ENCODE data around the gene DUOX1.

DUOX1 gene

GRCh38 chr15:45168286-45168685 lies 38.5 kb downstream of the DUOX1 start:
- ATAC-seq (ENCODE audit: insufficient read depth, low read depth), result no peak
- no peak overlapping the region for H3K4me3 ChIP-seq (ENCODE audit: low read depth in 1 of 2, low read length in 2 of 2)
- H3K27ac ChIP-seq (ENCODE audit: low read length), result peak overlapping the region; percentile 87; the same call in 1 of the 2 replicates
- no peaks in the 10 kb centered on the region for H3K36me3 ChIP-seq (ENCODE audit: insufficient read depth, low read length)
- no peaks in the 10 kb centered on the region for H4K20me1 ChIP-seq (ENCODE audit: insufficient read depth, low read length)
- TF ChIP-seq EZH2 (IDR thresholded peaks at IDR 0.05; ENCODE audit: borderline replicate concordance, low read depth, low read length, severe bottlenecking) (no peak), CTCF (IDR thresholded peaks at IDR 0.05; ENCODE audit: borderline replicate concordance, extremely low read depth, low read length, poor library complexity, severe bottlenecking) (no peak)
- no peak for DNase-seq
- H3K9ac ChIP-seq (ENCODE audit: low read depth, low read length), result no peak overlapping the region; the same call in 1 of the 2 replicates
- no peak overlapping the region for H2AFZ ChIP-seq (ENCODE audit: low read depth, low read length)
- peaks cover 23% of the 10 kb centered on the region for H3K4me1 ChIP-seq (ENCODE audit: insufficient read depth, low read length)
- H3K4me2 ChIP-seq (ENCODE audit: insufficient read depth, low read length), result peak overlapping the region; percentile 78; the same call in 1 of the 2 replicates
- H3K9me3 ChIP-seq (ENCODE audit: insufficient read depth, low read length, severe bottlenecking), result no peaks in the 10 kb centered on the region
- no peaks in the 10 kb centered on the region for H3K27me3 ChIP-seq (ENCODE audit: insufficient read depth, low read length, poor library complexity)
- H3K79me2 ChIP-seq (ENCODE audit: insufficient read depth, low read length), result peaks cover 8% of the 10 kb centered on the region

DNA sequence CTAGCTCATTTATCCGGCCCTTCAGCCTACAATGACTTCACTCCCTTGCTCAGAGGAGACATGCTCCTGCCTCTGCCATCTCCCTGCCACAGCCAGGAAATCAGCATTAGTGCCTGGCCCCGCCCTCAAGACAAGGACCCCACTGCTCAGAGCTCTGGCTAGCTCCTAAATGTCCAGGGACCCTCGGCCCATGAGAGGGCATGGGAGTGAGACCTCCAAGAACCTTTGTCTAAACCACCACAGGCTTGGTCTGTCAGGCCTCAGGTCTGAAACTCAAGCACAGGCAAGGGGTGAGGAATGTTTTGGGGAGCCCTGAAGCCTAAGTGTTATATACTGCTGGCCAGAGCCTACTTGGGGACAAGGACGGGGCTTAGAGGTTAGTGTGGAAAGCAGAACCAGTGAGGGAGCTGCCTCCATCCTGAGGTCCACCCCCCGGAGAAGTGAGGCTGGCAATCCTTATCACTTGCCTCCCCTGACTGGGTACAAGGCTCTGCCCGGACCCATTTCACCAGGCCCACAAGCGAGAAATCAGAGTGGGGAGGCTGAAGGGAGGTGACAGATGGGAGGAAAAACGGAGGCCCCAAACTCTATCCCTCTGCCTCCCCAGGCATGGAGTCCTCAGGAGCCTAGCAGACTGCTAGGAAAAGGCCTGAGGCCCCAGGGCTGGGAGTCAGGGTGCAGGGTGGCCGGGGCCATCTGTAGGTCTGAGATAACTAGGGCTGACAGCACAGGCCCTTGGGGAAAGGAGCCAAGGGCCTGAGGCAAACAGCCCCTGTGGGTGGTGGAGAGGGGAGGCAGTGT lies 39.2 kb downstream of the DUOX1 start:
- peaks cover 8% of the 10 kb centered on the region for H3K79me2 ChIP-seq (ENCODE audit: insufficient read depth, low read length)
- H3K4me2 ChIP-seq (ENCODE audit: insufficient read depth, low read length), result no peak overlapping the region
- H3K27me3 ChIP-seq (ENCODE audit: insufficient read depth, low read length, poor library complexity), result no peaks in the 10 kb centered on the region
- no peak overlapping the region for H3K4me3 ChIP-seq (ENCODE audit: low read depth in 1 of 2, low read length in 2 of 2)
- H2AFZ ChIP-seq (ENCODE audit: low read depth, low read length), result no peak overlapping the region
- TF ChIP-seq EZH2 (IDR thresholded peaks at IDR 0.05; ENCODE audit: borderline replicate concordance, low read depth, low read length, severe bottlenecking) (no peak), CTCF (IDR thresholded peaks at IDR 0.05; ENCODE audit: borderline replicate concordance, extremely low read depth, low read length, poor library complexity, severe bottlenecking) (no peak)
- no peak overlapping the region for H3K27ac ChIP-seq (ENCODE audit: low read length)
- H3K4me1 ChIP-seq (ENCODE audit: insufficient read depth, low read length), result peaks cover 23% of the 10 kb centered on the region
- no peaks in the 10 kb centered on the region for H3K36me3 ChIP-seq (ENCODE audit: insufficient read depth, low read length)
- no peaks in the 10 kb centered on the region for H3K9me3 ChIP-seq (ENCODE audit: insufficient read depth, low read length, severe bottlenecking)
- no peaks in the 10 kb centered on the region for H4K20me1 ChIP-seq (ENCODE audit: insufficient read depth, low read length)
- H3K9ac ChIP-seq (ENCODE audit: low read depth, low read length), result no peak overlapping the region
- ATAC-seq (ENCODE audit: insufficient read depth, low read depth) (no peak), DNase-seq (no peak)

GRCh38 chr15:45169608-45170480 lies 40.0 kb downstream of the DUOX1 start:
- H2AFZ ChIP-seq (ENCODE audit: low read depth, low read length), result no peak overlapping the region
- ATAC-seq (ENCODE audit: insufficient read depth, low read depth) (no peak), DNase-seq (no peak)
- H3K4me2 ChIP-seq (ENCODE audit: insufficient read depth, low read length), result no peak overlapping the region
- no peaks in the 10 kb centered on the region for H3K9me3 ChIP-seq (ENCODE audit: insufficient read depth, low read length, severe bottlenecking)
- H3K27ac ChIP-seq (ENCODE audit: low read length), result no peak overlapping the region
- TF ChIP-seq CTCF (IDR thresholded peaks at IDR 0.05; ENCODE audit: borderline replicate concordance, extremely low read depth, low read length, poor library complexity, severe bottlenecking) (no peak), EZH2 (IDR thresholded peaks at IDR 0.05; ENCODE audit: borderline replicate concordance, low read depth, low read length, severe bottlenecking) (no peak)
- no peak overlapping the region for H3K4me3 ChIP-seq (ENCODE audit: low read depth in 1 of 2, low read length in 2 of 2)
- H3K36me3 ChIP-seq (ENCODE audit: insufficient read depth, low read length), result no peaks in the 10 kb centered on the region
- H3K9ac ChIP-seq (ENCODE audit: low read depth, low read length), result no peak overlapping the region
- H3K4me1 ChIP-seq (ENCODE audit: insufficient read depth, low read length), result peaks cover 23% of the 10 kb centered on the region
- H3K27me3 ChIP-seq (ENCODE audit: insufficient read depth, low read length, poor library complexity), result no peaks in the 10 kb centered on the region
- no peaks in the 10 kb centered on the region for H4K20me1 ChIP-seq (ENCODE audit: insufficient read depth, low read length)
- H3K79me2 ChIP-seq (ENCODE audit: insufficient read depth, low read length), result peaks cover 8% of the 10 kb centered on the region
